SH-SY5Y (cell line): Measurements from ENCODE around the gene AFM.

Source experiments
- GATA2 ChIP-seq: IDR thresholded peaks from 2 replicates; pipeline ENCODE4 v1.6.1; 2011; ENCODE audit warnings: mild to moderate bottlenecking, low read depth, low read length
- GATA3 ChIP-seq: IDR thresholded peaks from 2 replicates; pipeline ENCODE4 v1.6.1; 2011; ENCODE audit warnings: low read depth, mild to moderate bottlenecking, low read length, moderate library complexity

DNA sequence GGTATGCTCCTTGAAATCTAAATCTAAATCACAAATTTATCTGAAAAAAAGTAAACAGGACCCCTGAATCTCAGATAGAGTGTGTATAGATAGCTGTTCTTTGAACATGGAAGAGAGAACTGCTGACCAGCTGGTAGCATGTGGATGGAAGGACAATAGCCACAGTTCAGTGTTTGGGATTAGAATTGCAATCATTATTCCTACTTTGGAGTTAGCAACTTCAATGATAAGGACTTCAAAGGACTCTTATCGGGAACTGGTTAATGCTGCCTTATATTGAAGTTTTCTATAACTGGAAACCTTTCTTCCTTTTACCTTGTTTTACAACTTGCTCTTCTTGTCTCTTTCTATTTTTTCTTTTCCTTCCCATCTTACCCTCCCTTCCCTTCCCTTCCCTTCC, 5.0 kb downstream of the AFM start:
- no peak for TF ChIP-seq GATA2
- no peak for TF ChIP-seq GATA3
